ENCODE measurements around the gene SLC9A7.
A peak's percentile ranks its signal among the peaks of the same experiment; 100 is the strongest.

SLC9A7 gene

GRCh38 chrX:46695491-46695890, 63.4 kb downstream of the SLC9A7 start:
- no peak overlapping the region for H3K4me3 ChIP-seq (replicated peaks; ENCODE audit: low read depth, low read length)
- no peak for TF ChIP-seq CTCF (IDR thresholded peaks at IDR 0.05; ENCODE audit: low read depth, low read length, missing control alignments)
- no peak for DNase-seq (ENCODE audit: extremely low read depth, low read depth)

- no peak for TF ChIP-seq CTCF (IDR thresholded peaks at IDR 0.05; ENCODE audit: low read depth, low read length, missing control alignments)
- H3K4me3 ChIP-seq (replicated peaks; ENCODE audit: low read depth, low read length), result no peak overlapping the region
- no peak for DNase-seq (ENCODE audit: extremely low read depth, low read depth)
Measured at GRCh38 chrX:46694549-46694948, 64.4 kb downstream of the SLC9A7 start.

- no peak for DNase-seq (ENCODE audit: extremely low read depth, low read depth)
- no peak overlapping the region for H3K4me3 ChIP-seq (replicated peaks; ENCODE audit: low read depth, low read length)
- TF ChIP-seq CTCF (IDR thresholded peaks at IDR 0.05; ENCODE audit: low read depth, low read length, missing control alignments), result no peak
Measured at GRCh38 chrX:46693149-46693548, 65.8 kb downstream of the SLC9A7 start.

- DNase-seq (ENCODE audit: extremely low read depth, low read depth), result no peak
- no peak for TF ChIP-seq CTCF (IDR thresholded peaks at IDR 0.05; ENCODE audit: low read depth, low read length, missing control alignments)
- no peak overlapping the region for H3K4me3 ChIP-seq (replicated peaks; ENCODE audit: low read depth, low read length)
Measured at GRCh38 chrX:46690818-46691217, 68.1 kb downstream of the SLC9A7 start.

GRCh38 chrX:46687619-46688018, 71.3 kb downstream of the SLC9A7 start:
- no peak for TF ChIP-seq CTCF (IDR thresholded peaks at IDR 0.05; ENCODE audit: low read depth, low read length, missing control alignments)
- no peak overlapping the region for H3K4me3 ChIP-seq (replicated peaks; ENCODE audit: low read depth, low read length)
- DNase-seq (ENCODE audit: extremely low read depth, low read depth), result no peak

- H3K4me3 ChIP-seq (replicated peaks; ENCODE audit: low read depth, low read length), result no peak overlapping the region
- TF ChIP-seq CTCF (IDR thresholded peaks at IDR 0.05; ENCODE audit: low read depth, low read length, missing control alignments), result peak; percentile 54
- no peak for DNase-seq (ENCODE audit: extremely low read depth, low read depth)
Measured at GRCh38 chrX:46686003-46686645, 72.8 kb downstream of the SLC9A7 start.

GRCh38 chrX:46683048-46683447, 75.9 kb downstream of the SLC9A7 start:
- TF ChIP-seq CTCF (IDR thresholded peaks at IDR 0.05; ENCODE audit: low read depth, low read length, missing control alignments), result no peak
- DNase-seq (ENCODE audit: extremely low read depth, low read depth), result no peak
- H3K4me3 ChIP-seq (replicated peaks; ENCODE audit: low read depth, low read length), result no peak overlapping the region

All from HFF-Myc (cell line).